NB4 (cell line): Measurements from ENCODE around the gene SAMD11.

Experiments
- CTCF ChIP-seq: IDR thresholded peaks from one replicate; pipeline ENCODE4 v1.5.1; 2012; ENCODE audit warnings: low read depth, low read length
- MAX ChIP-seq: IDR thresholded peaks from 2 replicates; pipeline ENCODE4 v1.6.1; 2011; ENCODE audit warnings: low read depth, low read length
- POLR2A ChIP-seq: IDR thresholded peaks from 2 replicates; pipeline ENCODE4 v1.6.1; 2011; ENCODE audit warnings: mild to moderate bottlenecking; ENCODE audit not compliant: insufficient read length; ENCODE audit errors: extremely low read depth

GRCh38 chr1:978835-979743 lies 55.4 kb downstream of the SAMD11 start:
- TF ChIP-seq CTCF (no peak), POLR2A (no peak), MAX (no peak)
